SH-SY5Y (cell line): ENCODE results near the gene CDH4.

Experiments used
- GATA2 ChIP-seq: IDR thresholded peaks from 2 replicates; pipeline ENCODE4 v1.6.1; 2011; ENCODE audit warnings: mild to moderate bottlenecking, low read depth, low read length
- GATA3 ChIP-seq: IDR thresholded peaks from 2 replicates; pipeline ENCODE4 v1.6.1; 2011; ENCODE audit warnings: low read depth, mild to moderate bottlenecking, low read length, moderate library complexity

GRCh38 chr20:61376541-61377240, 124.6 kb downstream of the CDH4 start:
- no peak for TF ChIP-seq GATA2
- TF ChIP-seq GATA3, result no peak
